Stimulated activated CD8-positive, alpha-beta memory T cell treated with anti-CD3 and anti-CD28 coated beads, Interleukin-7, amount 100 ng/mL, for 48 hours (primary cell): ENCODE results near the gene KCP.

ENCODE experiments used
- DNase-seq, 2 donors: peaks; one replicate each; pipeline ENCODE4 v3.0.0-alpha.2; 2020; ENCODE audit warnings: low read depth in 1 of 2; ENCODE audit errors: extremely low read depth in 1 of 2

KCP gene

DNA sequence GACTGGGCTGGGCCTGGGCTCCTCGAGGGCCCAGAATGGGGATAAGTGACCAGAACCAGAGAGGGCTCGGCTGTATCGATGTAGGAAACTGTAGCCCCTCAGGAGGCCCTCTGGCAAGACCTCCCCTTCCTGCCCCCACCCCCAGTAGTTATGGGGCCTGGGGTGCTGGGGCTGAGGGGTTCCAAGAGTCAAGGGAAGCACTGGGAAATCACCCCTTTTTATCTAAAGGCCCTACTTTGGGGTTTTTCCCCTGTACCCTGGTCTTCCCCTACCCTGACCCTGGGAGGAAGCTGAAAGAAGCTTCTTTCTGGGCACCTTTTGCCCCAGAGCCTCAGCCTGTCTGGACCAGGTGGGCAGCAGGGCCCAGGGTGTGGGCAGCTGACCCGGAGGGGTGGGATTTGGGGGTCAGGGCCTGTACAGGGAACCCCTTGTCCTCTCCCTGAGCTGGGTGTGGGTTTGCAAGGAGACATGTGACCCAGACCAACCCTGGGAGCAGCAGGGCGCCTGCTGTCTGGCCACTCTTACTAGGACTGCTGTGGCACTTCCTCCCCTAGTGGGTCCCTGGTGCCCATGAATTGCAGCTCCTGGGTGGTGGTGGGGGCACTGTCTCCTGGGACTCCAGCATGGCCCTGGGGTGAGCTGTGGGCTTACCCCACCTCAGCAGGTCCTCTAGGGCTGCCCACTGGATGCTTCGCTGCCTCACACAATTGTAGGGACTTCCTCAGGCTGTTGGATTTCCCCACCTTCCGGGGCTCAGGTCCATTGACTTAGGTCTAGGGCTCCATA is 28.8 kb upstream of the KCP start:
- no peak for DNase-seq

DNA sequence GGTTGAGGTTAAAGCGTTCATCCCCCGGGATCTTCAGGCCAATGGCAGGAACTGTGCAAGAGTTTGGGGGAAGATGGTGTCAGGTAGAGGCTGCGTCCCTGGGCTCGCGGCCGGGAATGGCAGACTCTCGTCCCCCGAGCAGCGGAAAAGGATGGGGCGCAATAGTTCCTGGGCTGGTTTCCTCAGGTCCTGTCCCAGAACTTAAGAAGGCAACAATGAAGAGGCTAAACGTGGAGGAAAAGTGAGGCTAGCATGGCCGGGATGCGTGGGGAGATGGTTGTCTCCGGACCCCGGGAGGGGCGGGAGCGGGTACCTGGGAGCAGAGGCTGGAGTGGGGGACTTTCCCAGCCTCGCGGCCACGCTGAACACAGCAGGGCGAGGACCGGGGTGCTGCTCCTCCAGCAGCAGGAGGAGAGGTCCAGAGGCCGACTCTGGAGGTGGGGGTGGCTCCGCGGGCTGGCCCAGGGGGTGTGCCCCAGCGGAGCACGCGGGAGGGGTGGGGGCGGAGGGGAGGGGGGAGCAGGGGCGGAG is 28.1 kb upstream of the KCP start:
- no peak for DNase-seq

DNA sequence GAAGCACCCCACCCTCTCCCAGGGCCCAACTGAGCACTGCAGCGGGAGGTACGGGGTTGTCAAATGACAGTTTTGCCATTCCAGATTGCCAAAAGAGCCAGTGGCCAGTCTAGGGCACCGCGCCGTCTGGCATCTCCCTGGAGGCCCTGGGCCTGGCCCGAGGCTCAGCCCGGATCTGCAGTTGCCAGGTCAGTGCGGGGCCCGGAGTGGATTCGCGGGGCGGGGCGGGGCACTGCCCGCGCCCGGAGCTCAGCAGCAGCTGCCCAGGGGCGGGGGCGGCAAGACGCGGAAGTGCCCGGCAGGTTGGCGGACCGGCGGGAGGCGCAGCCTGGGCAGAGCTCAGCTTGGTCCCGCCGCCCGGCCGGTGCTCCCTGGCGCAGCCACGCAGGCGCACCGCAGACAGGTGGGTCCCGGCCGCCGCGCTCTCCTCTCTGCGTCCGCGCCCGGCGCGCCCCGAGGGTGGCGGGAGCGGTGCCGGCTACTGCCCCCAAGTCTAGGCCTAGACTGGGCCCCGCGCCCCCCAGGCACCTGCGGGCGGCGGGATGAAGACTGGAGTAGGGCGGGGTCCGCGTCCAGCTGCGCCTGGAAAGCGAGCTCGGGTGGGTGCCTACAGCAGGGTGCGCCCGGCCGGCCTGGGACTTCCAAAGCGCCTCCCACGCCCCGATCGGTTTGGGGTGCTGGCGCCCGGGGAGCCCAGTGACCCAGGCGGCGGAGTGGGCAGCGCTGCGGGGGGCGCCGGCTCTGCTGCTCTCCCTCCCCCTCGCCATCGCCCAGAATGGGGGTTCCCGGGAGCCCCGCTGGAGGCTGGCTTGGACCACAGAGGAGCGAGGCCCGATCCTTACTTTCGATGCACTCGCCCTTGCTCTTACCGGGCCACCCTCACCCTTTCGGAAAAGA is 27.4 kb upstream of the KCP start, which contains the start of gene IRF5:
Gene IRF5 (plus strand): TSS at position 281 of the 897 bp plus-strand sequence. CDS start 4,155 bp downstream, outside the sequence.
- no peak for DNase-seq

DNA sequence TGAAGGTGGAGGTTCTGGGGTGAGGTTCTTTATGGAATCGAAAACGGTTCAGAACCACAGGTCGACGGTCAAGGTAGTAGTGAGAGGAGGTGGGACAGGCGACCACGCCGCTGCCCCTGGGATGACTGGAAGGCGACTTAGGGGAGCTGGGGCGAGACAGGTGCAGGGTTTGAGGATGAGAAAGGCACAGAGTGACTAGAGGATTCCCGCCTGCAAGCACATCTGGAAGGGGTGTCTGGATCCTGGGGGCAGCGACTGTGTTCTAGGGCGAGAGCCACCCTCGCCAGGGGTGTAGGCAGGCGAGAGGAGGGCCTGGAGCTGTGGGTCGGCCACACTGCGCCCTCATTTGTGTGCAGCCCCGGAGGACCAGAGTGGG is 26.8 kb upstream of the KCP start:
- DNase-seq, result no peak

DNA sequence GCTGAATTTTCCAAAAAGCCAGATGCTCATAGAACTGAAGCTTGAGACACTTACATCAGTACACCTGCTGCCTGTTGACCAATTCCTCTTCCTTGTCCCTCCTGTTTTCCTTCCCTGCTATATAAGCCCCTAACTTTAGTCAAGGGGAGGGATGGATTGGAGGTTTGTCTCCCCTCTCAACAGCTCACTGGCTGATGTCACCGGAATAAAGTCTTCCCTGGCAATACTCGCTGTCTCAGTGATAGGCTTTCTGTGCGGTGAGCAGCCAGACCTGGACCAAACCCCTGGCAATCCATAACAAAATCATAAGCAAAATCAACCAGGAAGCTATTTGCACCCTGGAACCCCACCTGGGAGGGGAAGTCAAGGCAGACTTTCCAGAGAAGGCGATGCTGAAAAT is 26.3 kb upstream of the KCP start:
- DNase-seq, result no peak

DNA sequence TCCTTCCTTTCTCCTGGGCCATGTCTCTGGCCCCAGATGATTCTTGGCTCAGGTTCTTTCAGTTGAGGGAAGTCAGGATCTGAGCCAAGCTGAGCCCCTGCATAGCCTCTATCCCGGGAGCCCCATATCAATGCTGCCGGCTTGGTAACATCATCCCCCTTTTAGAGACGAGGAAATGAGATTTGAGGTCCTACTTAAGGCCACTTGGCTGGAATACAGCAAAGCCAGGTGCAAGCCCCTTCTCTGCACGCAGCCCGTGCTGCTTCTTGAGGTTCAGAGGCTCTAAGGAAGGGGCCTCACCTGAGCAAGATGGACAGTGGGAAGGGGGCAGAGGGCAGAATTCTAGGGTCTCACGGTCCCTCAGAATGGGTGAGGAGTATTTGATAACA is 24.8 kb upstream of the KCP start:
- DNase-seq, result no peak

DNA sequence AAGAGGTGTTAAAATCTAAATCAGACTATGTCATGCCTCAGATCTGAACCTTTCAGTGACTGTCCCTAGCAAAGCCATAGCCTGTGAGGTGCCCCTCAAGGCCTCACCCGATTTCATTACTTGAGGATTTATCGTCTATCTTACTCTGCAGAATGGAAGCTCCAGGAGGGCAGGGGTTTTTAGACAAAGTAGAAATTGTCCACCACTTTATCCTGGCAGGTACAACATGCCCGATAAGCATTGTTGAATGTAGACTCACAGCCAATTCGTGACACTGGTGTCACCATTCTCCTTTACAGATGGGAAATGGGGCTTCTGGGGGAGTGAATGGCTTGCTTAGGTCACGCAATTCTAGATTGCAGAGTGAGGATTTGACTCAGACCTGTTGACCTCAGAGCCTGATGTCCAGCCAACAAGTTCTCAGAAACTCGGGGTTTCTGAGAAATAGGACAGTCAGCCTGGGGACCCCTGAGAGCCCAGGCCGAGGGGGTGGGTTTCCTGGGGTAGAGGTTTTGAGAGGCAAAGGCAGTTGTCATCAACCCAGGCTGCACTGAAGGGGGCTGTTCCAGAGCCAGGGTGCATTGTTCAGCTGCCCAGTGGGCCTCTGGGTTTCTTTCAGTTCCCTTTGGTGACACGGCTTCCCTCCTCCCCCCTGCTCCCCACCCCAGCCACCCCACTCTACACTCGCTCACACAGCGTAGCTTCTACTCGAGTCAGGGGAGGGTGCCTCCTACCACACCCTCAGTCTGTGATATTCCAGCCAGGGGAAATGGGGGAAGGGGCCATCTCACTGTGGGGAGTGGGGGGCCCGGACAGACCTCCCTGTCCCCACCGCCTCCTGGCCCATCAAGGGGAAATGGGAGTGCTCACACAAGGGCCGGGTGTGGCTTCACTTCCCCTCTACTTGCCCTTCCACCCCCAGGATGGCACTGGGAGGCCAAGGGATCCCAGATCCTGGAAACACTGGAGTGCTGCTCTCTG is 24.1 kb upstream of the KCP start:
- DNase-seq, result no peak

DNA sequence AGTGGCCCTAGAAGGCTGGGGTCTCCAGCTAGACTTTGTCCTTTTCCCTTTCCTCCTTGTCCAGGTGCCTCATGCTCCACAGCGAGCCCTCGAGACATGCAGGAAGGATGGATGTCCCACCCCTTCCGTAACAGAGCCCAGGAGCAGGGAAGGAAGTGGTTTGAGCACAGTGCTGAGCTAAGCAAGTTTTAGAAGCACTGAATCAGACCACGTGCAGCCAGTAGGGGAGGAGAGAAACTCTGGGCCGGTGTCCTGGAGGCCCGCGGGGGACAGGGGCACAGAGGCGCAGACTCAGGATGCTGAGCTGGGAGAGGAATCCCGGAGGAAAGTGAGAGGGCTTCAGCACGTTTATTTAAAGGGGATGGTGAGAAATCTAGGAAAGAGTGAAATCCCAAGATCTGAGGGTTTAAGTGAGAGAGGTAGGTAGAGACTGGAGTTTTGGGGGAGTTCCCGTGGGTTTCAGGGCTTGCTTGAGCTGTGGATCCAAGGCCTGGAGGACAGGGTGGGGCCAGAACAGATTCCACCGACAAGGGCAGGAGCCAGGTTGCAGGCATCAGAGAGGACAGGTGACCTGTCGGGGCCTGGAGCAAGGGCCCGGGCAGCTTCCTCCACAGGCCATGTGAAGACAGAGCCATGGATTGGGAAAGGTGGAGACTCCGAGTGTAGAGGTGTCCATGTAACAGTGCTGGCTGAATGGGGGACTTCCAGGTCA is 22.8 kb upstream of the KCP start:
- no peak for DNase-seq

DNA sequence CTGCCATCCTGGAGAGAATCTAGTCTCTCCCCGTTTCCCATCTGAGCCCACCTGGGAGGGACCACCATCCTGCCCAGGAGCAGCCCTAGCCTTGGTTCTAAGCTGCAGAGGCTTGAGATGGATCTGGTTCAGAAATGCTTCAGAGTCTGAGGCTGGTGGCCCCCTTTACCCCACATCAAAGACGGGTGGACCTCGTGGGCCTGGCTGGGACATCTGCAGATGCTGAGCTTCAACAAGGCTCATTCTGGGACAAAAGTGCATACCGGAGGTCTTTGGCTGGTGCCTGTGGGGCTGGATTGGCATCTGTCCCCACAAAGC is 22.3 kb upstream of the KCP start:
- DNase-seq, result no peak

DNA sequence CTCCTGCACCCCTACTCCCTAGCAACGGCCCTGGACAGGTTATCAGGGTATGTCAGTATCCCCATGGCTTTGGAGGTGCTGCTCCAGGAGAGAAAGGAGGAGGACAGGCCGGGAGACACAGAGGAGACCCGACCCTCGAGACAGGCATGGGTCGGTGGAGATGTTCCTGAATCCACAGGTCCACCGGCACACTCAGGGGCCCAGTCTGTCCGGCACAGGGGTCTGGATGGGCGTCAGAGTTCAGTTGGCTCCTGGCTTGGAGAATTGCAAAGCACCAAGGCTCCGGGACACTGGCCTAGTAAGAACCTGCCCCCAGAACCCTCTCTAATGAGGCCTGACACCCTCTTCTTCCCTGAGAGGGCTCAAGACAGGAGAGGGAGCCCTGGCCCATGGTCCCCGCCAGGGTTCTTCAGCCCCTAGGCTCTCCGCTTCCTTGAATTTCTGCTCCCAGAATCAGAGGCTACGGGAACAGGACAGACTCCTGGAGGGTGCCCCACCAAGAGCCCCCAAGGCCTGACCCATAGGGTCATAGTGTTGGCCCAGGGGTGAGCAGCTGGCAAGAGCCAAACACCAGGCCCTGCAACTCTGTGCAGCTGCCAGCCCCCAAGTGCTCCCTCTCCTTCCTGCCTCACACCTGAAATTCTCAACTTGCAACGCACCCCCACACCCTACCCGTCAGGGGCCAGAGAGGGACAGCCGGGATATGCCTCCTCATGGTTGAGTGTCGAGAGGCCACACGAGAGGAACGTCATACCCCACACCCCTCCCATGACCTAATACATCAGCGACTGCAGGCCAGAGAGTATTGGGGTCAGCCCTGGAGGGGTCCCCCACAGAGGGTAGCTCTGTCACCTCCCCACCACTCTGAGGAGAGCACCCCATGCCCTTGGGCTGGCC is 21.7 kb upstream of the KCP start:
- no peak for DNase-seq

DNA sequence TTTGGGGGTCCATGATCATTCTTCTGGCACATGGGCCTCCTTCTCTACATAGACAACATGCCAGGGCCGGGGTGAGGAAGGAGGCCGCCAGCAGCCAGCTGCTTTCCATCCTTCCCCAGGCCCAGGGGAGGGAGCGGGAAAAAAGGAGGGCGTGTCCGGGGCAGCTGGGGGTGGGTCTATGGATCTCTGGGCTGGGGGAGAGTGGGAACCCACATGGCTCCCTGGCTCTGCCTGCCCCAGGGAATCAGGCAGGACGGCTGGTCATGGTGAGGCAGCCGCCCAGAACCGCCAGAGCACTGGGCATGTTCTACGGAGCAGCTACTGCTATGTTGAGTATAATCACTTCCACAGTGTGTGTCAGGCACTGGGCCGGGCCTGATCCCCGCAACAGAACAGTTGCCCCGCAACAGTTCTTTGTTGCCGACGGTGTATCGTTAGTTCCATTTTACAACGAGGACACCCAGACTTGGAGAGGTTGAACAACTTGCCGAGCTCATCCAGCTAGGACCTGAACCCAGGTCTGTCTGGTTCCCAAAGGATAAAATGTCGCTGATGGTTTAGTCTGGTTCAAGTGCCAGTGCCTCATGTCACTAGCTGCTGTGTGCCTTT is 20.8 kb upstream of the KCP start:
- no peak for DNase-seq

DNA sequence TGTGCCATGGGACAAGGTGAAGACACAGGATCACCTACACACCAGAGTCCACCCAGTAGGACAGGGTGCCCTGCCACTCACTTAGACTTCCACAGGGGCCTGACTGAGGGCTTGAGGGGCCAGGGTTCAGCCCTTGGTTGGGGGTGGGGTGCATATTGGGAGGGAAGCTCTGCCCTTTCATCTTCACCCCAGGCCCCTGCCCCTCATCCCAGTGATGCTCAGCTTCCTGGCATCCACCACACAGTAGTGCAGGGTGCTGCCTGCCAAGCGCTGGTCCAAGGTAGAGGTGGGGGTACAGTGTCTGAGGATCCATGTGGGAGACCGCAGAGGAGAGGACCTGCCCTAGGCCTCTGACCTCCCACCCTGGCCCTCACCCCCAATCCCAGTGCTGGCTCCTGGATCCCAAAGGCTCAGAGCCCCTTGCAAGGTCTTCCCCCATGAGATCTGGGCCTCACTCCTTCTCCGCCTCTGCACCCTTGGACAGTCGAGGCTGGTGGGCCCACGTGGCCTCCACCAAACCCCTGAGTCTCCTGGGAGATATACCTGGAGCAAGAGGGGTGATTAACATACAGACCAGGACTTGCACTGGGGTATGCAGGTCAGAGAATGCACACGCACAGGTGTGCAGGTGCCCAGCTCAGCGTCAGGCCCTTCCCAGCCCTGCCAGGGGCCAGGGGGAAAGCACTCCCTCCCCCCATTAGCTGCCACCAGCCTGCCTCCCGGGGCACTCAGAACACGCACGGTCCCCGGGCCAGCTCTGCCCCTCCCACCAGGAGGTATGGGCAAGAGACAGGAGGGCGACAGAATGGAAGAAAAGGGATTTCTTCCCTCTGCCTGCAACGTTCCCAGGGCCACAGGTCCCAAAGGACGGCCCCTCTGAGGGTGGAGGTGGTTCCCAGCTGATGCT is 18.6 kb upstream of the KCP start:
- no peak for DNase-seq

DNA sequence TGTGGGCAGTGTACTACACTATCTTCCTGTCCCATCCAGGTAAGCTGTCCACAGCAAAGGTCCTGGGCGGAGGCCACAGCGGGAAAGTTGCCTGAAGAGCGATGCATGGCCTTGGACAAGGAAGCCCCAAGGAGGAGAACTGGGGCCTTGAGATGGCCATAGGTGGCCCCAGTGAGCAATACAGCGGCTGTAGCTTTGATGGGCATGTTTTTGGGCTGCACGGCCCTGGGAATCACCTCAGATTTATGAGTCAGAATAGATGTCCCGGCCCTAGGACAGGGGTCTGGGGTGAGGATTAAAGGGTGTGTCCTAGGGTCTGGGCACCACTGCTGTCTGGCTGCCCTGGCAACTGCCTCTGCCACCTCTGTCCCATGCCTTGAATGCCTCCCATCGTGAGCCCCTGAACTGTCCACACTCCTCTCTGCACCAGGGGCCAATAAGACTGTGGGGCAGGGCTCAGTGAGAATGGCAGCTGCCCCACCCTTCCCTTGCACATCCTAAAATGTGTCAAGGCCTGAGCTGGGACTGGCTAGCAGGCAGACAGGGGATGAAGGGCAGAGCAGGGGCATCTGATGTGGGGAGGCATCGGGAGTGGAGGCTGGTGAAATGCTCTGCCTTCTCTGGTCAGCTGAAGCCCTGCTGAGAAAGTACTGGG is 17.8 kb upstream of the KCP start:
- DNase-seq, result no peak

DNA sequence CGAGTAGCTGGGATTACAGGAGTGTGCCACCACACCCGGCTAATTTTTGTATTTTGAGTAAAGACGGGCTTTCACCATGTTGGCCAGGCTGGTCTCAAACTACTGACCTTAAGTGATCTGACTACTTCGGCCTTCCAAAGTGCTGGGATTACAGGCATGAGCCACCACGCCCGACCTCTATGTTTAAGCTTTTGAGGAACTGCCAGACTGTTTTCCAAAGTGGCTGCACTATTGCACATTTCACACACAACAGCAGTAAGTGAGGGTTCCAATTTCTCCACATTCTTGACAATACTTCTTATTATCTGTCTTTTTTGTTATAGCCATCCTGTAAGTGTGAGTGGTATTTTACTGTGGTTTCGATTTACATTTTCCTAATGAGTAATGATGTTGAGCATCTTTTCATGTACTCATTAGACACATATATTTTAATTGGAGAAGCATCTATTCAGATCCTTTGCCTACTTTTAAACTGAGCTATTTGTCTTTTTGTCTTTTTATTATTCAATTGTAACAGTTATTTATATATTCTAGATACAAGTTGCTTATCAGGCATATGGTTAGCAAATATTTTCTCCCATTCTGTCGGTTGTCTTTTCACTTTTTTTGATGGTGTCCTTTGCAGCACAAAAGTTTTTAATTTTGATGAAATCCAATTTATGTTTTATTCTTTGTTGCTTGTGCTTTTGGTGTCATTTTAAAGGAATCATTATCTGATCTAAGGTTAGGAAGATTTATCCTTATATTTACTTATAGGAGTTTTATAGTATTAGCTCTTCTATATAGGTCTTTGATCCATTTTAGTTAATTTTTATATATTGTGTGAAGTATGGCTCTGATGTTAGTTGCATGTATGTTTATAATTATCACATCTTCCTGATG is 14.4 kb upstream of the KCP start:
- no peak for DNase-seq

DNA sequence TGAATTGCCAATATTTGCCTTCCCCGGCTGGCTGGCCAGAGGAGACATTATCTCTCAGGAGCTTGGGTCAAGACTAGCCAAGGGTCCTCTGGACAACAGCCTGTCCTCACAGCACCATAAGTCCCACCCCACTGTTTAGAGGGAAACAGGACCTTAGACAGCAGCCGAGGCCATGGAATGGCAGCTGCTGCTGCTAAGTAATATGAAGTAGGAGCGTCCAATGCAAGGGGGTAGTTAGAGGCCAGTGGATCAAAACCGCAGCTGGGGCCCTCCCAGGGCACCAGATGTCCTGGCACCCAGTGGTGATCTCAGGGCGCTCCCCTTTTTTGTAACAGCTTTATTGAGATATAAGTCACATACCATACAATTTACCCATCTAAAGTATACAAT is 12.9 kb upstream of the KCP start:
- no peak for DNase-seq
